Thymus (tissue), 11 donors: Measurements from ENCODE around the gene TP53I11. TPM values are rescaled to one million over a fixed set of nuclear protein-coding genes. Genes with fewer than 3 reads are reported as not detected.
A peak's percentile ranks its signal among the peaks of the same experiment; 100 is the strongest.

Experiments used
- DNase-seq, 9 donors: peaks; one replicate each; pipeline ENCODE4 v3.0.0-alpha.2; 2013; ENCODE audit warnings: low spot score in 9 of 9, low read depth in 6 of 9, missing footprints in 1 of 9
- H3K27ac ChIP-seq, 2 donors: one replicate each; pipeline ENCODE4 v1.5.1; 2013; ENCODE audit warnings: control low read depth in 1 of 2, low read depth in 1 of 2, low read length in 1 of 2, mild to moderate bottlenecking in 1 of 2, moderate library complexity in 1 of 2
- H3K27me3 ChIP-seq, 2 donors: one replicate each; pipeline ENCODE4 v1.5.1; 2013; ENCODE audit warnings: low read length in 1 of 2; ENCODE audit not compliant: control insufficient read depth in 2 of 2, insufficient read depth in 1 of 2
- H3K36me3 ChIP-seq, 2 donors: one replicate each; pipeline ENCODE4 v1.5.1; 2013; ENCODE audit warnings: low read length in 1 of 2, mild to moderate bottlenecking in 1 of 2, moderate library complexity in 1 of 2; ENCODE audit not compliant: control insufficient read depth in 2 of 2, insufficient read depth in 2 of 2
- H3K4me1 ChIP-seq, 2 donors: one replicate each; pipeline ENCODE4 v1.5.1; 2013; ENCODE audit warnings: low read length in 2 of 2; ENCODE audit not compliant: control insufficient read depth in 2 of 2, insufficient read depth in 2 of 2
- H3K4me3 ChIP-seq, 2 donors: one replicate each; pipeline ENCODE4 v1.5.1; 2013; ENCODE audit warnings: low read length in 2 of 2, control low read depth in 1 of 2, mild to moderate bottlenecking in 1 of 2
- H3K9me3 ChIP-seq, 2 donors: one replicate each; pipeline ENCODE4 v1.5.1; 2013; ENCODE audit warnings: low read length in 1 of 2, mild to moderate bottlenecking in 1 of 2; ENCODE audit not compliant: control insufficient read depth in 2 of 2, insufficient read depth in 1 of 2
- WGBS: extraction: QIAGEN DNeasy Blood & Tissue Kit; methylation state at CpG from one replicate; pipeline ENCODE4 v1.1.7; 2013; 5-methylcytosine and 5-hydroxymethylcytosine counted together
- polyA plus RNA-seq: library from polyadenylated mRNA; stranded (reverse); fragments of 200-250 nt; gene quantifications from one replicate; pipeline ENCODE4 v1.2.3, GENCODE V29; 2013
- total RNA-seq: library from RNA; stranded (reverse); fragments of 120-200 nt; gene quantifications from one replicate; pipeline ENCODE4 v1.2.4, GENCODE V29; 2013
- donor health status: healthy.

Gene TP53I11
- total and polyA plus RNA-seq, 2 donors = 6.1 to 13.3 TPM

DNA sequence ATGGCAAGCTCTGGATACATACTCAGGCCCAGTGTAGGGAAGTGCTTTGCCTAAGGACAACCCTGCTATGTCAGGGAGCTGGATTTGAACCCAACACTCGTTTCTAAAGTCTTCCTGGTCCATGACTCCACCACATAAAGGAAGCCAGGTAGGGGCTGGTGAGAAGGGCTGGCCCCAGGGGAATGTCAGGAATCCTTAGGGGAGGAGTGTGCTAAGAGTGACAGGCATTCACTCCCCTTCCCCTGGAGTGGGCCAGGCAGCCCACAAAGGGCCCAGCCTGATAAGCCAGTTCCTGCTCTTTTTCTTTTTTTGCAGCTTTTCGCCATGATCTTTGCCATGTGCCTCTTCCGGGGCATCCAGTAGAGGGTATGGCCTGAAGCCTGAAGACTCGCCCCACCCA is 21.9 kb downstream of the TP53I11 start:
- H3K9me3 ChIP-seq = no peaks in the 10 kb centered on the region
- H3K27me3 ChIP-seq = peaks cover 0 to 7% of the 10 kb centered on the region in 2 donors
- peaks cover 0 to 5% of the 10 kb centered on the region in 2 donors for H3K36me3 ChIP-seq
- no peak overlapping the region for H3K27ac ChIP-seq
- DNase-seq = no peak
- H3K4me3 ChIP-seq = no peak overlapping the region
- WGBS = 94% methylated on average over 4 of the region's 4 CpGs
- no peaks in the 10 kb centered on the region for H3K4me1 ChIP-seq

DNA sequence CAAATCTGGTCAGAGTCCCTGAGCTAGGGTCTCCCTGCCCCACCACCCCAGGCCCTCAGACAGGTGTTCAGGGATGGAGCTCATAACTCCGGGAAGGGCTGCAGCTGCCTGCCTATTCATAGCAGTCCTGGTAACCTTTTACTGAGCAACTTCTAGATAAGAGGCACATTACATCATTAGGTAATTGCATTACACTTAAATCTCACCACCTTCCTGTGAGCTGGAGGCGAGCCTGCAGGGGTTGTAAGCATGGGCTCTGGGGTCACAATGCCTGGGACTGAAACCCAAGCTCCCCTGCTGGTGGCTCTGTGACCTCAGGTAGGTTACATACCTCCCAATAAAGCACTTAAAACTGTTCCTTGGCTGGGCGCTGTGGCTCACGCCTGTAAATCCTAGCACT is 22.5 kb downstream of the TP53I11 start:
- Histone ChIP-seq H3K27me3 (peaks cover 0 to 7% of the 10 kb centered on the region in 2 donors), H3K36me3 (no peaks in the 10 kb centered on the region), H3K9me3 (no peaks in the 10 kb centered on the region), H3K27ac (no peak overlapping the region), H3K4me1 (no peaks in the 10 kb centered on the region), H3K4me3 (no peak overlapping the region)
- WGBS = 96% methylated on average over 4 of the region's 4 CpGs
- DNase-seq = no peak

DNA sequence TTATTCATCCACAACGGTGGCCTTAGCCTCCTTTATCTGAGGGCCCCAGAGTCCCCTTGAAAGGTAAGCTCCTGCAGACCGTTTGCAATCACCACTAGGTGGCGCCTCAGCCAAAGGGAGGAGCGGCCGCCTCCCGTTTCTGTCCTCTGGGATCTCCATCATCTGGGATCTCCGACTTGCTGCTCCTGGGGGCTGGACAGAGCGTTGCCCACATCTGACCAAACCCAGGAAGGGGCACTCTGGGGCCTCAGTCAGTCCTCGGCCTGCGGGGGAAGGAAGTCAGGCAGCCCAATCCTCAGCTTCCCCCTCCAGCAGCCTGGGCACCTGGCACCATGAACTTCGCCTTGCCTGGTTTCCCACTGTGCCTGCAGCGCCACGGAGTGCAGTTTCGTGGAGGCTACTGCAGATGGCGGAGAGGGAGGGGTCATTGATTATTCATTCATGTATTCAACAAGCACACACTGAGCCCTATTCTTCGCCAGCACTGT is 23.5 kb downstream of the TP53I11 start:
- Histone ChIP-seq H3K27me3 (peaks cover 0 to 7% of the 10 kb centered on the region in 2 donors), H3K4me1 (no peaks in the 10 kb centered on the region), H3K4me3 (no peak overlapping the region), H3K36me3 (no peaks in the 10 kb centered on the region), H3K27ac (no peak overlapping the region), H3K9me3 (no peaks in the 10 kb centered on the region)
- DNase-seq = peak in 4 of 9 donors; percentile 19 to 61 (median 44)
- WGBS = 14% methylated on average over 16 of the region's 16 CpGs

DNA sequence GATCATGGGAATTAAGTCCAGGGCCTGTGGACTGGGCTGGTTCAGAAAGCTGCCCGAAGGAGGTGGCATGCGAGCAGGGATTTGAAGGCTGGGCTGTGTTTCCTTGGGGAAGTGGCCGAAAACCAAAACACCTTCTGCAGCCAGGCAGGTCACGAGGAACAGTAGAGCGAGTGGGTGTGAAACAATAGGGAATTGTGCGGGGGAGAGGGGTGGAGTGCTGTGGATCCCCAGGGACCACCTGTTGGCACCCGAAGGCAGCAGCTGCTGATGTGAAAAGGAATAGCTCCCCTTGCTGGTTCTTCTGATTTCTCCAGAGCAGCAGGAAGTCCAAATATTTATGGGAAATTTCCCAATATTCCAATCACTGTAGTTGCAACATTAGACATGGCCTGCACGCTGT is 24.6 kb downstream of the TP53I11 start:
- H3K4me1 ChIP-seq = no peaks in the 10 kb centered on the region
- no peaks in the 10 kb centered on the region for H3K36me3 ChIP-seq
- WGBS = 96% methylated on average over 8 of the region's 8 CpGs
- H3K9me3 ChIP-seq = no peaks in the 10 kb centered on the region
- DNase-seq = no peak
- H3K4me3 ChIP-seq = no peak overlapping the region
- H3K27me3 ChIP-seq = peaks cover 0 to 7% of the 10 kb centered on the region in 2 donors
- no peak overlapping the region for H3K27ac ChIP-seq

DNA sequence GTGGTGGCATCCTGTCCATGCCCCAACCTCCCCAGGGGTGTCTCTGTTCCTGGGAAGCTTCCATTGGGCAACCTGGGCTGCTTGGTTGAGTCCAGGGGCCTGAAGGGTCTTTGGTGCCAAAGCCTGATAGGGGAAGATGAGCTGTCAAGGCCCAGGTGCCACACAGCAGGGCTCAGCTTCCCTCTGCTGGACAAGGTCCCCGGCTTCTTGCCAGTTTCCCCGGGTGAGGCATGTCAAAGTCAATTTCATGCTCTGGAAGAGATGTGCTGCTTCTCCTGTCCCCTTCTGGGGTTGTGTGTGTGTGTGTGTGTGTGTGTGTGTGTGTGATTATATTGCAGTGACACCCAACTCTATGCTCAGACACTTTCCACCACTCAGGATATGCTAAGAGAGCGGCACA is 26.9 kb downstream of the TP53I11 start:
- Histone ChIP-seq H3K4me3 (no peak overlapping the region), H3K9me3 (no peaks in the 10 kb centered on the region), H3K27ac (no peak overlapping the region), H3K4me1 (no peaks in the 10 kb centered on the region), H3K27me3 (peaks cover 0 to 7% of the 10 kb centered on the region in 2 donors), H3K36me3 (no peaks in the 10 kb centered on the region)
- no peak for DNase-seq
- 95% methylated on average over 3 of the region's 3 CpGs for WGBS

DNA sequence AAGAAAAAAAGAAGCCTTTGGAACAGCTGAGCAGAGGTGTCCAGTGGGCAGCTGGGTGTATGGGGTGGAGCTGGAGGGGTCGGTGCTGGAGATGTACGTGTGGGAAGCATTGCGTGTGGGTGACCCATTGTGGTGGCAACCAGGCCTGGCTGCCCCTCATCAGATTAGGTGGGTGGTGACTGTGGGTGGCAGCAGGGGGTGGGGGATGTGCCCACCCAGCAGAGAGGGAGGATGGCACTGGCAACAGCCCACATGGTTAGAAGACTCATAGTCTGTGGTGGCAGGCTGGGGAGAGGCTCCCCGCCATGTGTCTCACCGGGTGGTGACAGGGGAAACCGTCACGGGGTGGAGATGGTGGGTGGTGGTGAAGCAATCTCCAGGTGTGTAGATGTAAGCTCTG is 27.6 kb downstream of the TP53I11 start:
- Histone ChIP-seq H3K36me3 (no peaks in the 10 kb centered on the region), H3K4me3 (no peak overlapping the region), H3K27ac (no peak overlapping the region), H3K27me3 (peaks cover 0 to 7% of the 10 kb centered on the region in 2 donors), H3K4me1 (no peaks in the 10 kb centered on the region), H3K9me3 (no peaks in the 10 kb centered on the region)
- DNase-seq = no peak
- WGBS = 31% methylated on average over 7 of the region's 7 CpGs

DNA sequence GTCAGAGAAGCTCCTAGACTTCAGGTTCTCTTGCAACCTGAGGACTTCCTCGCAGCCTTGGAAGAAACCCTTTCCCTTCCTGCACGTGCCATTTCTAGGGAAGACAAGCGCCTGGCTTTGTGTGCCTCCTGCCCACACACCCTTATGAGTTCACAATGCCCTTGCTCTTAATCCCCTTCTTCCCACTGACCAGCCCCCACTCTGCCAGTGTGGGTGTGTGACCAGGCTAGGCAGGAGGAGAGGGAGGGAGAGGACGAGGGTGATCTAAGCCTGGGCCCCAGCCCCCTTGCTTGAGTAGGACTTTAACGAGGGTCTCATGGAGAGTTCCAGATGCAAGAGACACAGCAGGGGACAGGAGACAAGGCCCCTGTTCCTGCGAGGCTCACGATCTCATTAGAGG is 30.2 kb downstream of the TP53I11 start:
- 95% methylated on average over 7 of the region's 7 CpGs for WGBS
- Histone ChIP-seq H3K27ac (no peak overlapping the region), H3K4me3 (no peak overlapping the region), H3K9me3 (no peaks in the 10 kb centered on the region), H3K4me1 (peaks cover under 1 to 7% of the 10 kb centered on the region in 2 donors), H3K27me3 (peaks cover 0 to 14% of the 10 kb centered on the region in 2 donors), H3K36me3 (no peaks in the 10 kb centered on the region)
- no peak for DNase-seq

DNA sequence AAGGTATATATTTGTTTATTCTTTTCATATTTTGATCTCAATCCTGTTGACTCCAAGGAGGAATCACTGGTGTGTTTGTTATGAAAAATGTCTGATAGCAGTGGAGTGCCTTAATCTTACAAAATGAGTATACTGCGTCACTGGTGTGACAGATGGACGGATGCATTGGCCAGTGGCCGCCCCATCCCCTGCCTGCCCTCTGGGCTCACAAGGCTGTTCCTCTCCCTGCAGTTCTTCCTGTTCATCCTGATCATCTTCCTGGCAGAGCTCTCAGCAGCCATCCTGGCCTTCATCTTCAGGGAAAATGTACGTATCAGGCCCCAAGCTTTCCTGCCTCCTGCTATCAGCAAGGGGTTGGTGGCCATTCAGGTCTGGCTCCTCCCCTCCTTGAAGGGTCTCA is 32.9 kb downstream of the TP53I11 start:
- no peak overlapping the region for H3K27ac ChIP-seq
- H3K27me3 ChIP-seq = peaks cover 0 to 19% of the 10 kb centered on the region in 2 donors
- WGBS = 98% methylated on average over 4 of the region's 4 CpGs
- H3K9me3 ChIP-seq = no peaks in the 10 kb centered on the region
- DNase-seq = no peak
- peaks cover 3 to 14% of the 10 kb centered on the region in 2 donors for H3K4me1 ChIP-seq
- H3K4me3 ChIP-seq = no peak overlapping the region
- H3K36me3 ChIP-seq = no peaks in the 10 kb centered on the region

DNA sequence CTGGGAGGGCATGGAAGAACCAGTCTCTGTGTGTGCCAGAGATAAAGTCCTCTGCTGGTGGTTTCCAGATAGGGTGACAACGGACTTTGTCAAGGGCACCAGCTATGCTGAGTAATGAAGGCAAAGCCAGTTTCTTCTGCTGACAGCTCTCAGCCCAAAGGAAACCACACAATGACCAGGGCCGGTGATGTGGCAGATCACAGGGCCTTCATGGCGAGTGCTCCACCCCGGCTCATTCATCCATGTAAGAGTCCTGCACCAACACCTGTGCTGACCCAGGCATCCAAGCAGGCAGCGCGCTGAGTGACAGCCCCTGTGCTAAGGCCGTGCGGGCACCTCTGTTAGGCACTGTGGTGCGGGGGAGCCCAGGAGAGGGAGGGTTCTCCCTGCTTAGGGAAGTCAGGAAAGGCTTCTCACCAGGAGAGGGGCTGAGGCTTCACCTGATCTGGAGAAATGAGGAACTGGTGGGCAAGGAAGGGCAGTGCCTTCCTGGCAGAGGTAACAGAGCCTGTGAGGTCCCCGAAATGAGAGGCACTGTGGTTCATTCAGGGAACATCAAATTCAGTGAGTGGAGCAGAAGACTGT is 33.8 kb downstream of the TP53I11 start:
- Histone ChIP-seq H3K27ac (no peak overlapping the region), H3K4me3 (no peak overlapping the region), H3K27me3 (peaks cover 0 to 19% of the 10 kb centered on the region in 2 donors), H3K9me3 (no peaks in the 10 kb centered on the region), H3K36me3 (no peaks in the 10 kb centered on the region), H3K4me1 (peaks cover 3 to 14% of the 10 kb centered on the region in 2 donors)
- 51% methylated on average over 10 of the region's 10 CpGs for WGBS
- no peak for DNase-seq
